Fibroblast of gingiva (primary cell): ENCODE data around the gene APBA2.

Experiments
- DNase-seq: peaks from one replicate; pipeline ENCODE4 v3.0.0-alpha.2; 2011; ENCODE audit warnings: low read depth

The APBA2 gene

GRCh38 chr15:29102911-29103823 lies 217.4 kb downstream of the APBA2 start:
- no peak for DNase-seq

- DNase-seq = peak; percentile 51
Observed at GRCh38 chr15:29103824-29104565, 218.2 kb downstream of the APBA2 start.

- no peak for DNase-seq
Observed at GRCh38 chr15:29104566-29104880, 218.7 kb downstream of the APBA2 start.

GRCh38 chr15:29105151-29105854 lies 219.5 kb downstream of the APBA2 start:
- no peak for DNase-seq

GRCh38 chr15:29106116-29106515 lies 220.3 kb downstream of the APBA2 start:
- DNase-seq = no peak

GRCh38 chr15:29106551-29107290 lies 220.9 kb downstream of the APBA2 start:
- DNase-seq = no peak

- no peak for DNase-seq
Observed at GRCh38 chr15:29107291-29107890, 221.6 kb downstream of the APBA2 start.

GRCh38 chr15:29107971-29108645 lies 222.3 kb downstream of the APBA2 start:
- no peak for DNase-seq

GRCh38 chr15:29109762-29110161 lies 224.0 kb downstream of the APBA2 start:
- no peak for DNase-seq

GRCh38 chr15:29110176-29110575 lies 224.4 kb downstream of the APBA2 start:
- DNase-seq = no peak

- no peak for DNase-seq
Observed at GRCh38 chr15:29110733-29111132, 225.0 kb downstream of the APBA2 start.

GRCh38 chr15:29111705-29112281 lies 226.0 kb downstream of the APBA2 start:
- DNase-seq = no peak

- no peak for DNase-seq
Observed at GRCh38 chr15:29113336-29114220, 227.8 kb downstream of the APBA2 start.

GRCh38 chr15:29114221-29115092 lies 228.7 kb downstream of the APBA2 start:
- DNase-seq = no peak

- DNase-seq = no peak
Observed at GRCh38 chr15:29115093-29115991, 229.6 kb downstream of the APBA2 start.

GRCh38 chr15:29116970-29117700 lies 231.4 kb downstream of the APBA2 start:
- DNase-seq = no peak

- no peak for DNase-seq
Observed at GRCh38 chr15:29117778-29118177, 232.0 kb downstream of the APBA2 start.
